HepG2 (cell line): ENCODE measurements around the gene PKP3. TPM values are rescaled to one million over a fixed set of nuclear protein-coding genes. Genes with fewer than 3 reads are reported as not detected.

ENCODE experiments used
- FOXK1 ChIP-seq: sonication (generic); formaldehyde crosslinking; IDR thresholded peaks from 2 replicates; pipeline ENCODE4 v1.4.0; 2020; ENCODE audit warnings: low read depth, missing genetic modification reagents, borderline replicate concordance
- GPN1 ChIP-seq: sonication (generic); formaldehyde crosslinking; IDR thresholded peaks from 2 replicates; pipeline ENCODE4 v1.5.1; 2020; ENCODE audit warnings: missing genetic modification reagents, borderline replicate concordance
- HNF4A ChIP-seq: sonication (generic); formaldehyde crosslinking; IDR thresholded peaks from 2 replicates; pipeline ENCODE4 v1.4.0; 2020; ENCODE audit warnings: missing genetic modification reagents
- NFIB ChIP-seq: sonication (generic); formaldehyde crosslinking; IDR thresholded peaks from 2 replicates; pipeline ENCODE4 v1.9.0; 2021; ENCODE audit warnings: missing genetic modification reagents, mild to moderate bottlenecking, borderline replicate concordance
- NR2F2 ChIP-seq: IDR thresholded peaks from 2 replicates; pipeline ENCODE4 v1.6.1; 2012; ENCODE audit warnings: low read depth, inconsistent platforms, borderline replicate concordance
- NR3C1 ChIP-seq: sonication (generic); formaldehyde crosslinking; IDR thresholded peaks from 2 replicates; pipeline ENCODE4 v1.4.0; 2020; ENCODE audit warnings: missing genetic modification reagents
- PAWR ChIP-seq: sonication (generic); formaldehyde crosslinking; IDR thresholded peaks from 2 replicates; pipeline ENCODE4 v1.4.0; 2020; ENCODE audit warnings: missing genetic modification reagents, mild to moderate bottlenecking, borderline replicate concordance
- PAX8 ChIP-seq: sonication (generic); formaldehyde crosslinking; IDR thresholded peaks from 2 replicates; pipeline ENCODE4 v1.8.0; 2022; ENCODE audit warnings: mild to moderate bottlenecking, missing genetic modification reagents, borderline replicate concordance
- PTBP1 ChIP-seq: fragments of 200-400 bp; formaldehyde crosslinking; IDR thresholded peaks from 2 replicates; pipeline ENCODE4 v1.6.1; 2018; ENCODE audit warnings: low read length, low read depth; ENCODE audit not compliant: poor library complexity, severe bottlenecking
- REL ChIP-seq: sonication (generic); formaldehyde crosslinking; conservative IDR thresholded peaks from 2 replicates; pipeline ENCODE4 v1.8.0; 2022; ENCODE audit warnings: mild to moderate bottlenecking, missing genetic modification reagents, moderate library complexity
- REXO4 ChIP-seq: sonication (generic); formaldehyde crosslinking; IDR thresholded peaks from 2 replicates; pipeline ENCODE4 v1.8.0; 2022; ENCODE audit warnings: missing genetic modification reagents, mild to moderate bottlenecking, borderline replicate concordance
- RFX1 ChIP-seq: fragments of 450-650 bp; IDR thresholded peaks from 2 replicates; pipeline ENCODE4 v1.6.1; 2017
- SNRNP70 ChIP-seq: fragments of 200-400 bp; formaldehyde crosslinking; IDR thresholded peaks from 2 replicates; pipeline ENCODE4 v1.6.1; 2017; ENCODE audit warnings: mild to moderate bottlenecking, low read depth, low read length, moderate library complexity
- TBX3 ChIP-seq: fragments of 450-650 bp; IDR thresholded peaks from 2 replicates; pipeline ENCODE4 v1.6.1; 2017; ENCODE audit warnings: antibody characterized with exemption, mild to moderate bottlenecking, inconsistent platforms, borderline replicate concordance
- ZBTB3 ChIP-seq: sonication (generic); formaldehyde crosslinking; IDR thresholded peaks from 2 replicates; pipeline ENCODE4 v1.4.0; 2020; ENCODE audit warnings: low read depth, mild to moderate bottlenecking, moderate library complexity, missing genetic modification reagents, borderline replicate concordance
- ZNF143 ChIP-seq: sonication (generic); formaldehyde crosslinking; IDR thresholded peaks from 2 replicates; pipeline ENCODE4 v1.4.0; 2020; ENCODE audit warnings: missing genetic modification reagents
- ZNF510 ChIP-seq: sonication (generic); formaldehyde crosslinking; IDR thresholded peaks from 2 replicates; pipeline ENCODE4 v1.4.0; 2020; ENCODE audit warnings: low read depth, mild to moderate bottlenecking, missing genetic modification reagents
- ZNF547 ChIP-seq: sonication (generic); formaldehyde crosslinking; IDR thresholded peaks from 2 replicates; pipeline ENCODE4 v1.5.1; 2020; ENCODE audit warnings: mild to moderate bottlenecking, missing genetic modification reagents
- ZNF557 ChIP-seq: sonication (generic); formaldehyde crosslinking; IDR thresholded peaks from 2 replicates; pipeline ENCODE4 v1.4.0; 2020; ENCODE audit warnings: missing genetic modification reagents
- ZNF775 ChIP-seq: sonication (generic); formaldehyde crosslinking; IDR thresholded peaks from 2 replicates; pipeline ENCODE4 v1.4.0; 2020; ENCODE audit warnings: missing genetic modification reagents, mild to moderate bottlenecking, moderate library complexity, borderline replicate concordance
- ZNF777 ChIP-seq: sonication (generic); formaldehyde crosslinking; IDR thresholded peaks from 2 replicates; pipeline ENCODE4 v1.4.0; 2020; ENCODE audit warnings: missing genetic modification reagents
- ZNF883 ChIP-seq: sonication (generic); formaldehyde crosslinking; IDR thresholded peaks from 2 replicates; pipeline ENCODE4 v1.5.1; 2020; ENCODE audit warnings: mild to moderate bottlenecking, missing genetic modification reagents; ENCODE audit errors: not compliant biosample characterization
- polyA plus RNA-seq, 8 experiments: library from polyadenylated mRNA; depleted of rRNA in 3 of 8; stranded (reverse) in 7 of 8; unstranded in 1 of 8; fragments of >200 nt; fragmentation: Illumina TruSeq in 4 of 8; extraction: Trizol in 4 of 8; gene quantifications; 2 replicates each; pipeline versions ENCODE4 v1.2.1 to v1.2.3, GENCODE V29; 2011 to 2016; ENCODE audit warnings: low read depth in 4 of 8, missing spikeins in 1 of 8, mixed read lengths in 1 of 8; ENCODE audit not compliant: insufficient read depth in 1 of 8
- total RNA-seq, 5 experiments: library from RNA; depleted of rRNA; stranded (reverse); fragments of >200 nt; fragmentation: Illumina TruSeq; extraction: Trizol; gene quantifications; 2 replicates each; pipeline ENCODE4 v1.2.3, GENCODE V29; 2016; ENCODE audit warnings: low read depth in 1 of 5
- TF ChIP-seq, protein P1 (sequence below): sonication (generic); formaldehyde crosslinking; IDR thresholded peaks from 2 replicates; pipeline ENCODE4 v1.4.0; 2020; ENCODE audit warnings: missing genetic modification reagents

The PKP3 gene
- total and polyA plus RNA-seq, 2 of the 13 experiments (the other 11 are each of a cell fraction or from before 2014, with no cell fraction given) = 18.0 to 28.7 TPM

- TF ChIP-seq ZNF775 (CRISPR knock-in tag) = no peak
- TF ChIP-seq PAWR (CRISPR knock-in tag) = no peak
- TF ChIP-seq ZNF777 (CRISPR knock-in tag) = peak; percentile 22; the same call in 1 of the 2 replicates
- no peak for TF ChIP-seq RFX1
- no peak for TF ChIP-seq PTBP1
- TF ChIP-seq ZNF143 = no peak
- TF ChIP-seq, protein P1, sequence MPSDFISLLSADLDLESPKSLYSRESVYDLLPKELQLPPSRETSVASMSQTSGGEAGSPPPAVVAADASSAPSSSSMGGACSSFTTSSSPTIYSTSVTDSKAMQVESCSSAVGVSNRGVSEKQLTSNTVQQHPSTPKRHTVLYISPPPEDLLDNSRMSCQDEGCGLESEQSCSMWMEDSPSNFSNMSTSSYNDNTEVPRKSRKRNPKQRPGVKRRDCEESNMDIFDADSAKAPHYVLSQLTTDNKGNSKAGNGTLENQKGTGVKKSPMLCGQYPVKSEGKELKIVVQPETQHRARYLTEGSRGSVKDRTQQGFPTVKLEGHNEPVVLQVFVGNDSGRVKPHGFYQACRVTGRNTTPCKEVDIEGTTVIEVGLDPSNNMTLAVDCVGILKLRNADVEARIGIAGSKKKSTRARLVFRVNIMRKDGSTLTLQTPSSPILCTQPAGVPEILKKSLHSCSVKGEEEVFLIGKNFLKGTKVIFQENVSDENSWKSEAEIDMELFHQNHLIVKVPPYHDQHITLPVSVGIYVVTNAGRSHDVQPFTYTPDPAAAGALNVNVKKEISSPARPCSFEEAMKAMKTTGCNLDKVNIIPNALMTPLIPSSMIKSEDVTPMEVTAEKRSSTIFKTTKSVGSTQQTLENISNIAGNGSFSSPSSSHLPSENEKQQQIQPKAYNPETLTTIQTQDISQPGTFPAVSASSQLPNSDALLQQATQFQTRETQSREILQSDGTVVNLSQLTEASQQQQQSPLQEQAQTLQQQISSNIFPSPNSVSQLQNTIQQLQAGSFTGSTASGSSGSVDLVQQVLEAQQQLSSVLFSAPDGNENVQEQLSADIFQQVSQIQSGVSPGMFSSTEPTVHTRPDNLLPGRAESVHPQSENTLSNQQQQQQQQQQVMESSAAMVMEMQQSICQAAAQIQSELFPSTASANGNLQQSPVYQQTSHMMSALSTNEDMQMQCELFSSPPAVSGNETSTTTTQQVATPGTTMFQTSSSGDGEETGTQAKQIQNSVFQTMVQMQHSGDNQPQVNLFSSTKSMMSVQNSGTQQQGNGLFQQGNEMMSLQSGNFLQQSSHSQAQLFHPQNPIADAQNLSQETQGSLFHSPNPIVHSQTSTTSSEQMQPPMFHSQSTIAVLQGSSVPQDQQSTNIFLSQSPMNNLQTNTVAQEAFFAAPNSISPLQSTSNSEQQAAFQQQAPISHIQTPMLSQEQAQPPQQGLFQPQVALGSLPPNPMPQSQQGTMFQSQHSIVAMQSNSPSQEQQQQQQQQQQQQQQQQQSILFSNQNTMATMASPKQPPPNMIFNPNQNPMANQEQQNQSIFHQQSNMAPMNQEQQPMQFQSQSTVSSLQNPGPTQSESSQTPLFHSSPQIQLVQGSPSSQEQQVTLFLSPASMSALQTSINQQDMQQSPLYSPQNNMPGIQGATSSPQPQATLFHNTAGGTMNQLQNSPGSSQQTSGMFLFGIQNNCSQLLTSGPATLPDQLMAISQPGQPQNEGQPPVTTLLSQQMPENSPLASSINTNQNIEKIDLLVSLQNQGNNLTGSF (CRISPR knock-in tag) = no peak
- peak; percentile 67; the same call in 1 of the 2 replicates for TF ChIP-seq ZNF547 (CRISPR knock-in tag)
- TF ChIP-seq ZNF883 (CRISPR knock-in tag) = peak; percentile 70
- TF ChIP-seq PAX8 (CRISPR knock-in tag) = no peak
- TF ChIP-seq NR2F2 = no peak
- no peak for TF ChIP-seq SNRNP70
- TF ChIP-seq REXO4 (CRISPR knock-in tag) = no peak
- no peak; the same call in 1 of the 2 replicates for TF ChIP-seq ZNF557
- TF ChIP-seq ZBTB3 (CRISPR knock-in tag) = no peak
- TF ChIP-seq ZNF510 (CRISPR knock-in tag) = no peak
- no peak for TF ChIP-seq FOXK1 (CRISPR knock-in tag)
- no peak for TF ChIP-seq TBX3
- no peak; the same call in 1 of the 2 replicates for TF ChIP-seq HNF4A
- TF ChIP-seq REL (CRISPR knock-in tag) = no peak
- TF ChIP-seq NR3C1 = no peak
- TF ChIP-seq GPN1 (CRISPR knock-in tag) = no peak; the same call in 1 of the 2 replicates
- no peak for TF ChIP-seq NFIB
These were observed 3.0 kb downstream of the PKP3 start (continued) for GRCh38 chr11:396948-397548.
